ENCODE measurements around the gene CYP2A7. TPM values are rescaled to one million over a fixed set of nuclear protein-coding genes. Genes with fewer than 3 reads are reported as not detected.
"Not testable (repeated sequence)": the region's sequence is repeated elsewhere in the genome, so short reads cannot be mapped to it uniquely, and the experiment has no call there.

The CYP2A7 gene
- total RNA-seq, 1 experiment from 2014 or later, result not detected

- in situ Hi-C loops (cut with HindIII; ENCODE audit: low sequenced_read_pairs); DNase-seq (ENCODE audit: low spot score): not testable (repeated sequence)
Observed at GRCh38 chr19:40825460-40826095, 56.5 kb downstream of the CYP2A7 start.

Other genes starting within 250 kb of the CYP2A7 start
- 18.5 and 25.1 TPM in 2 replicates for gene NUMBL, start 191.6 kb downstream of the CYP2A7 start, total RNA-seq (2014; rRNA removed; shearing (Covaris generic))
- 58.6 and 59.5 TPM in 2 replicates for gene COQ8B, start 165.3 kb downstream of the CYP2A7 start, total RNA-seq (2014; rRNA removed; shearing (Covaris generic))
- gene ITPKC, start 165.1 kb downstream of the CYP2A7 start, total RNA-seq (2014; rRNA removed; shearing (Covaris generic)), result 14.3 and 24.4 TPM in 2 replicates
- gene ACTMAP, start 131.8 kb downstream of the CYP2A7 start, total RNA-seq (2014; rRNA removed; shearing (Covaris generic)), result 3.3 and 6.8 TPM in 2 replicates
- 134 and 162 TPM in 2 replicates for gene SNRPA, start 131.0 kb downstream of the CYP2A7 start, total RNA-seq (2014; rRNA removed; shearing (Covaris generic))
- 3.8 TPM in 1 of 2 replicates, not detected in the other for gene MIA, start 106.7 kb downstream of the CYP2A7 start, total RNA-seq (2014; rRNA removed; shearing (Covaris generic))
- gene RAB4B, start 104.0 kb downstream of the CYP2A7 start, total RNA-seq (2014; rRNA removed; shearing (Covaris generic)), result 8.2 and 20.8 TPM in 2 replicates
- 113 and 117 TPM in 2 replicates for gene EGLN2, start 83.0 kb downstream of the CYP2A7 start, total RNA-seq (2014; rRNA removed; shearing (Covaris generic))
- not detected in 2 replicates for gene CYP2A6, start 31.8 kb downstream of the CYP2A7 start, total RNA-seq (2014; rRNA removed; shearing (Covaris generic))
- not detected in 2 replicates for gene CYP2B6, start 109.1 kb upstream of the CYP2A7 start, total RNA-seq (2014; rRNA removed; shearing (Covaris generic))
- not detected in 2 replicates for gene CYP2A13, start 206.2 kb upstream of the CYP2A7 start, total RNA-seq (2014; rRNA removed; shearing (Covaris generic))
- not detected in 2 replicates for gene CYP2F1, start 232.2 kb upstream of the CYP2A7 start, total RNA-seq (2014; rRNA removed; shearing (Covaris generic))

All from G401 (cell line).